Colonic mucosa (tissue), 4 donors: ENCODE measurements around the gene GYPE. TPM values are rescaled to one million over a fixed set of nuclear protein-coding genes. Genes with fewer than 3 reads are reported as not detected.
"Not testable (repeated sequence)": the region's sequence is repeated elsewhere in the genome, so short reads cannot be mapped to it uniquely, and the experiment has no call there.

ENCODE experiments used
- DNase-seq: peaks from one replicate; pipeline ENCODE4 v3.0.0-alpha.2; 2020
- H3K27ac ChIP-seq: fragments of 200-600 bp; one replicate; pipeline ENCODE4 v1.8.0; 2021
- H3K27me3 ChIP-seq: fragments of 200-600 bp; one replicate; pipeline ENCODE4 v1.8.0; 2021
- H3K36me3 ChIP-seq: fragments of 200-600 bp; one replicate; pipeline ENCODE4 v1.8.0; 2021
- H3K4me1 ChIP-seq: fragments of 200-600 bp; one replicate; pipeline ENCODE4 v1.8.0; 2021; ENCODE audit warnings: mild to moderate bottlenecking
- H3K4me3 ChIP-seq: fragments of 200-600 bp; one replicate; pipeline ENCODE4 v1.8.0; 2021
- H3K9ac ChIP-seq, 2 donors: one replicate each; pipeline ENCODE4 v1.7.0; 2013; ENCODE audit warnings: control low read depth in 2 of 2, low read depth in 2 of 2, low read length in 2 of 2
- H3K9me3 ChIP-seq: fragments of 200-600 bp; one replicate; pipeline ENCODE4 v1.8.0; 2021
- CTCF ChIP-seq: fragments of 200-600 bp; IDR thresholded peaks from one replicate; pipeline ENCODE4 v1.8.0; 2022; ENCODE audit warnings: antibody characterized with exemption, mild to moderate bottlenecking
- intact Hi-C: fragments of 100-400 bp; cut with DNase I; formaldehyde crosslinking; loops from one replicate; pipeline ENCODE4 v1.14.1; 2022
- total RNA-seq, 2 donors: library from RNA; stranded (reverse); fragmentation: NEBNext Ultra II Directional in 1 of 2; extraction: Animal tissue kit (Norgen Biotek cat#: 25700) in 1 of 2; gene quantifications; one replicate each; pipeline ENCODE4 v1.2.1, GENCODE V29; 2021
- donor health status: healthy.
- donor health status: DM: no; HTN: no; CAD: no.
- donor health status: DM: no; HTN: no; CAD: no.

GYPE gene
- total RNA-seq, 2 donors from 2014 or later, result 0.32 TPM; not detected in 1

GRCh38 chr4:143882892-143883291 is 22.5 kb downstream of the GYPE start:
- H3K9ac ChIP-seq, result no peak overlapping the region
- H3K27me3 ChIP-seq, result no peaks in the 10 kb centered on the region
- DNase-seq, result no peak
- H3K4me3 ChIP-seq, result no peak overlapping the region
- H3K36me3 ChIP-seq, result no peaks in the 10 kb centered on the region
- H3K4me1 ChIP-seq, result no peaks in the 10 kb centered on the region
- intact Hi-C loops, result no loop called here
- H3K27ac ChIP-seq, result no peak overlapping the region
- no peaks in the 10 kb centered on the region for H3K9me3 ChIP-seq
- TF ChIP-seq CTCF, result no peak

- H3K9ac ChIP-seq, intact Hi-C loops, H3K4me3 ChIP-seq, H3K27me3 ChIP-seq, H3K9me3 ChIP-seq, H3K4me1 ChIP-seq, H3K36me3 ChIP-seq, DNase-seq, H3K27ac ChIP-seq: not testable (repeated sequence)
These were observed 25.8 kb downstream of the GYPE start for GRCh38 chr4:143879561-143879960.

GRCh38 chr4:143875357-143875756 is 30.0 kb downstream of the GYPE start:
- H3K4me1 ChIP-seq, DNase-seq, H3K36me3 ChIP-seq, H3K9ac ChIP-seq, H3K4me3 ChIP-seq, intact Hi-C loops, H3K27ac ChIP-seq, H3K9me3 ChIP-seq, H3K27me3 ChIP-seq: not testable (repeated sequence)

- intact Hi-C loops, result loop anchor here (5.0 kb wide), 1 partner anchor 222 kb away; no protein-coding TSS in a partner anchor
- H3K9me3 ChIP-seq, H3K27ac ChIP-seq, H3K4me3 ChIP-seq, H3K9ac ChIP-seq, H3K4me1 ChIP-seq, H3K27me3 ChIP-seq, DNase-seq, H3K36me3 ChIP-seq: not testable (repeated sequence)
These were observed 34.7 kb downstream of the GYPE start for GRCh38 chr4:143870523-143871268.

- intact Hi-C loops, result loop anchor here (5.0 kb wide), 1 partner anchor 222 kb away; no protein-coding TSS in a partner anchor
- H3K36me3 ChIP-seq, result not testable (repeated sequence)
These were observed 35.4 kb downstream of the GYPE start for GRCh38 chr4:143869925-143870324.

GRCh38 chr4:143862716-143863115 is 42.6 kb downstream of the GYPE start:
- H3K9ac ChIP-seq, H3K4me3 ChIP-seq, intact Hi-C loops, H3K27ac ChIP-seq, H3K27me3 ChIP-seq, H3K4me1 ChIP-seq, H3K9me3 ChIP-seq, H3K36me3 ChIP-seq, DNase-seq: not testable (repeated sequence)

More at GRCh38 chr4:143869925-143870324, 35.4 kb downstream of the GYPE start:
- not testable (repeated sequence) for H3K27ac ChIP-seq, H3K4me1 ChIP-seq, H3K4me3 ChIP-seq, H3K9ac ChIP-seq, H3K27me3 ChIP-seq, H3K9me3 ChIP-seq, DNase-seq

- DNase-seq, result no peak
- Histone ChIP-seq H3K9ac (no peak overlapping the region), H3K4me1 (no peaks in the 10 kb centered on the region), H3K4me3 (no peak overlapping the region), H3K27ac (no peak overlapping the region), H3K9me3 (no peaks in the 10 kb centered on the region), H3K27me3 (no peaks in the 10 kb centered on the region), H3K36me3 (no peaks in the 10 kb centered on the region)
- no peak for TF ChIP-seq CTCF
- intact Hi-C loops, result no loop called here
These were observed 46.9 kb downstream of the GYPE start for GRCh38 chr4:143858456-143858855.

GRCh38 chr4:143857391-143858336 is 47.7 kb downstream of the GYPE start:
- H3K27ac ChIP-seq, H3K4me1 ChIP-seq, H3K4me3 ChIP-seq, H3K27me3 ChIP-seq, intact Hi-C loops, DNase-seq, H3K9me3 ChIP-seq, H3K36me3 ChIP-seq, H3K9ac ChIP-seq: not testable (repeated sequence)

- H3K9me3 ChIP-seq, H3K4me3 ChIP-seq, H3K9ac ChIP-seq, H3K27me3 ChIP-seq, DNase-seq, H3K36me3 ChIP-seq, H3K27ac ChIP-seq, H3K4me1 ChIP-seq, intact Hi-C loops: not testable (repeated sequence)
These were observed 49.3 kb downstream of the GYPE start for GRCh38 chr4:143856017-143856557.

- H3K4me1 ChIP-seq, DNase-seq, H3K9me3 ChIP-seq, H3K9ac ChIP-seq, H3K27me3 ChIP-seq, H3K4me3 ChIP-seq, intact Hi-C loops, H3K36me3 ChIP-seq, H3K27ac ChIP-seq: not testable (repeated sequence)
These were observed 50.7 kb downstream of the GYPE start for GRCh38 chr4:143854645-143855044.

GRCh38 chr4:143849296-143849695 is 56.1 kb downstream of the GYPE start:
- H3K27ac ChIP-seq, H3K4me1 ChIP-seq, H3K9me3 ChIP-seq, H3K36me3 ChIP-seq, H3K4me3 ChIP-seq, H3K27me3 ChIP-seq, H3K9ac ChIP-seq, intact Hi-C loops, DNase-seq: not testable (repeated sequence)
